Activated T-cell treated with anti-CD3 and anti-CD28 coated beads, Interleukin-2, amount 50 U/mL, for 24 hours (primary cell): ENCODE measurements around the gene ALPK1.
"Not testable (repeated sequence)": the region's sequence is repeated elsewhere in the genome, so short reads cannot be mapped to it uniquely, and the experiment has no call there.

Experiments
- DNase-seq: peaks from one replicate; pipeline ENCODE4 v3.0.0-alpha.2; 2020
- H3K27ac Mint-ChIP-seq: 2 replicates; pipeline ENCODE4 v1.8.0; 2020; ENCODE audit warnings: mild to moderate bottlenecking, mixed read lengths
- H3K27me3 Mint-ChIP-seq: 2 replicates; pipeline ENCODE4 v1.8.0; 2020; ENCODE audit warnings: mixed read lengths
- H3K36me3 Mint-ChIP-seq: 2 replicates; pipeline ENCODE4 v1.8.0; 2020; ENCODE audit warnings: low read depth, mixed read lengths
- H3K4me1 Mint-ChIP-seq: 2 replicates; pipeline ENCODE4 v1.8.0; 2020; ENCODE audit warnings: low read depth, mixed read lengths
- H3K4me3 Mint-ChIP-seq: 2 replicates; pipeline ENCODE4 v1.8.0; 2020; ENCODE audit warnings: mild to moderate bottlenecking, moderate library complexity, mixed read lengths
- H3K9me3 Mint-ChIP-seq: 2 replicates; pipeline ENCODE4 v1.8.0; 2020; ENCODE audit warnings: mixed read lengths

The ALPK1 gene

GRCh38 chr4:112453321-112453720, 156.2 kb downstream of the ALPK1 start:
- Mint-ChIP-seq H3K9me3 (peaks cover 3% of the 10 kb centered on the region), H3K27me3 (peaks cover 8% of the 10 kb centered on the region), H3K4me3 (no peak overlapping the region)

GRCh38 chr4:112472318-112472717, 175.1 kb downstream of the ALPK1 start:
- Mint-ChIP-seq H3K27ac (no peak overlapping the region), H3K4me3 (no peak overlapping the region), H3K9me3 (peaks cover 2% of the 10 kb centered on the region), H3K36me3 (no peaks in the 10 kb centered on the region), H3K4me1 (no peaks in the 10 kb centered on the region), H3K27me3 (peaks cover 9% of the 10 kb centered on the region)
- no peak for DNase-seq

More at GRCh38 chr4:112453321-112453720, 156.2 kb downstream of the ALPK1 start:
- no peak overlapping the region for H3K27ac Mint-ChIP-seq
- no peak for DNase-seq
- H3K36me3 Mint-ChIP-seq: no peaks in the 10 kb centered on the region
- H3K4me1 Mint-ChIP-seq: no peaks in the 10 kb centered on the region

DNA sequence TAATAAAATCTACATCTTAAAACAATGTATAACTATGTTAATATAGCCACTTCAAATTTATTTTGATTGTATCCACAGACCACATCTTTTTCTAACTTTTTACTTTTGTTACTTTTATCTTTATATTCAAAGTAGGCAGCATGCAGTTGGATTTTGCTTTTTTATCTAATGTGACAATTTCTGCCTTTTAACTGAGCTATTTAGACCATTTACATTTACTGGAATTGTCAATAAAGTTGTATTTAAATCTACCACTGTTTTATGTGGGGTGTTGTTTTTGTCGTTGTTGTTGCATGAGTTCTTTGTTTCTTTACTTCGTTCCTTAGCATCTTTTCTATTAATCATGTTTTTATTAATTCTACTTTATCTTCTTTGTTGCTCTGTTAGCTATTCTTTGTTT, 176.8 kb downstream of the ALPK1 start:
- H3K27me3 Mint-ChIP-seq: peaks cover 20% of the 10 kb centered on the region
- H3K4me1 Mint-ChIP-seq: no peaks in the 10 kb centered on the region
- H3K9me3 Mint-ChIP-seq: peaks cover 2% of the 10 kb centered on the region
- no peak overlapping the region for H3K4me3 Mint-ChIP-seq
- no peak overlapping the region for H3K27ac Mint-ChIP-seq
- no peak for DNase-seq
- H3K36me3 Mint-ChIP-seq: no peaks in the 10 kb centered on the region

DNA sequence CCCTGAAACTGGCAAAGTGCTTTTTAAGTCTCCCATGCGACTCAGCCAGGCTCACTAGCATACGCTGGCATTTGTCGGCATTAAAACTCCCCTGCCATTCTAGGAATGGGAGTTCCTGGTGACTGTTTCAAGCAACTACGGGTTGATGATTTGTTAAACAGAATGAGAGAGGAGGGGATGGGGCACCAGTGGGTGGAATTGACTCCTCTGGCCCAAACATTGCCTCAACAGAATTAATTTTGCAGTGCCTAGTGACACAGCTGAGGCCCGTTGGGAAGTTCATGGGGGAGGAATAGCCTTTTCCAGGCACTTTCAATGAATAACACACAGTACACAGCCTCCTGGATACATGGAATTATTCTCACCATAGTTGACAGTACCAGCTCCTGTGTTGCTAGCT, 188.8 kb downstream of the ALPK1 start:
- Mint-ChIP-seq H3K4me1 (no peaks in the 10 kb centered on the region), H3K4me3 (no peak overlapping the region), H3K27ac (no peak overlapping the region), H3K27me3 (peaks cover 26% of the 10 kb centered on the region), H3K9me3 (peaks cover 16% of the 10 kb centered on the region), H3K36me3 (peaks cover 1% of the 10 kb centered on the region)
- no peak for DNase-seq

DNA sequence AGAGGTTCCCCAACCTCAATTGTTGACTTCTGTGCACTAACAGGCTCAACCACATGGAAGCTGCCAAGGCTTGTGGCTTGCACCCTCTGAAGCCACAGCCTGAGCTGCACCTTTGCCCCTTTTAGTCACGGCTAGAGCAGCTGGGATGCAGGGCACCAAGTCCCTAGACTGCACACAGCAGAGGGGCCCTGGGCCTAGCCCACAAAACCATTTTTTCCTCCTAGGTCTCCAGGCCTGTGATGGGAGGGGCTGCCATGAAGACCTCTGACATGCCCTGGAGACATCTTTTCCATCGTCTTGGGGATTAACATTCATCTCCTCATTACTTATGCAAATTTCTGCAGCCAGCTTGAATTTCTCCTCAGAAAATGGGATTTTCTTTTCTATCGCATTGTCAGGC, 193.6 kb downstream of the ALPK1 start:
- DNase-seq, H3K4me1 Mint-ChIP-seq, H3K4me3 Mint-ChIP-seq, H3K36me3 Mint-ChIP-seq, H3K27ac Mint-ChIP-seq: not testable (repeated sequence)
- Mint-ChIP-seq H3K27me3 (peaks cover 25% of the 10 kb centered on the region), H3K9me3 (peaks cover 16% of the 10 kb centered on the region)
